Amniotic stem cell (primary cell): ENCODE measurements around the gene SMPX.

Experiments used
- DNase-seq: peaks from one replicate; lab custom pipeline; 2025; lab: John Stamatoyannopoulos, UW

Gene SMPX

GRCh38 chrX:21744060-21744459 is 13.9 kb downstream of the SMPX start:
- no peak for DNase-seq

GRCh38 chrX:21741869-21742701 is 15.8 kb downstream of the SMPX start:
- no peak for DNase-seq

- no peak for DNase-seq
Measured at GRCh38 chrX:21741364-21741763, 16.6 kb downstream of the SMPX start.

- no peak for DNase-seq
Measured at GRCh38 chrX:21740329-21741274, 17.3 kb downstream of the SMPX start.

- no peak for DNase-seq
Measured at GRCh38 chrX:21738950-21739287, 19.0 kb downstream of the SMPX start.

- DNase-seq, result no peak
Measured at GRCh38 chrX:21738210-21738949, 19.5 kb downstream of the SMPX start.

- DNase-seq, result no peak
Measured at GRCh38 chrX:21735768-21736127, 22.2 kb downstream of the SMPX start.

GRCh38 chrX:21735038-21735767 is 22.7 kb downstream of the SMPX start:
- no peak for DNase-seq

- DNase-seq, result no peak
Measured at GRCh38 chrX:21734175-21734574, 23.7 kb downstream of the SMPX start.

GRCh38 chrX:21733705-21734104 is 24.2 kb downstream of the SMPX start:
- DNase-seq, result no peak

- DNase-seq, result no peak
Measured at GRCh38 chrX:21730026-21730425, 27.9 kb downstream of the SMPX start.

- DNase-seq, result no peak
Measured at GRCh38 chrX:21728276-21728968, 29.5 kb downstream of the SMPX start.

- DNase-seq, result no peak
Measured at GRCh38 chrX:21725916-21726315, 32.0 kb downstream of the SMPX start.

GRCh38 chrX:21725496-21725895 is 32.4 kb downstream of the SMPX start:
- no peak for DNase-seq

GRCh38 chrX:21723814-21724213 is 34.1 kb downstream of the SMPX start:
- no peak for DNase-seq

- no peak for DNase-seq
Measured at GRCh38 chrX:21723084-21723483, 34.8 kb downstream of the SMPX start.

GRCh38 chrX:21721195-21721594 is 36.7 kb downstream of the SMPX start:
- DNase-seq, result no peak

GRCh38 chrX:21718575-21718974 is 39.3 kb downstream of the SMPX start:
- no peak for DNase-seq

- no peak for DNase-seq
Measured at GRCh38 chrX:21717802-21718201, 40.1 kb downstream of the SMPX start.

- no peak for DNase-seq
Measured at GRCh38 chrX:21715825-21716224, 42.1 kb downstream of the SMPX start.

GRCh38 chrX:21715337-21715736 is 42.6 kb downstream of the SMPX start:
- no peak for DNase-seq
